ENCODE measurements around the gene NPBWR2. TPM values are rescaled to one million over a fixed set of nuclear protein-coding genes. Genes with fewer than 3 reads are reported as not detected.
A peak's percentile ranks its signal among the peaks of the same experiment; 100 is the strongest.

The NPBWR2 gene
- total and polyA plus RNA-seq, 9 of the 15 experiments (the other 6 are each of a cell fraction or from before 2014, with no cell fraction given): not detected

GRCh38 chr20:64053841-64054661 lies 53.3 kb downstream of the NPBWR2 start:
- H3K36me3 ChIP-seq (ENCODE audit: control insufficient read depth, insufficient read depth, low read length): no peaks in the 10 kb centered on the region
- no peak for TF ChIP-seq EZH2 (IDR thresholded peaks at IDR 0.05; ENCODE audit: borderline replicate concordance, low read depth, low read length)
- TF ChIP-seq, protein P1, sequence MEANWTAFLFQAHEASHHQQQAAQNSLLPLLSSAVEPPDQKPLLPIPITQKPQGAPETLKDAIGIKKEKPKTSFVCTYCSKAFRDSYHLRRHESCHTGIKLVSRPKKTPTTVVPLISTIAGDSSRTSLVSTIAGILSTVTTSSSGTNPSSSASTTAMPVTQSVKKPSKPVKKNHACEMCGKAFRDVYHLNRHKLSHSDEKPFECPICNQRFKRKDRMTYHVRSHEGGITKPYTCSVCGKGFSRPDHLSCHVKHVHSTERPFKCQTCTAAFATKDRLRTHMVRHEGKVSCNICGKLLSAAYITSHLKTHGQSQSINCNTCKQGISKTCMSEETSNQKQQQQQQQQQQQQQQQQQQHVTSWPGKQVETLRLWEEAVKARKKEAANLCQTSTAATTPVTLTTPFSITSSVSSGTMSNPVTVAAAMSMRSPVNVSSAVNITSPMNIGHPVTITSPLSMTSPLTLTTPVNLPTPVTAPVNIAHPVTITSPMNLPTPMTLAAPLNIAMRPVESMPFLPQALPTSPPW (CRISPR knock-in tag; IDR thresholded peaks at IDR 0.05): peak; percentile 34; the same call in 1 of the 2 replicates
- peak in 1 of 2 experiments; percentile 13; a peak in 1 of 4 replicates for TF ChIP-seq RAD21 (CRISPR knock-in tag; conservative IDR thresholded peaks at IDR 0.05 in 1 of 2, IDR thresholded peaks at IDR 0.05 in 1 of 2)
- no peak for TF ChIP-seq ZNF780A (CRISPR knock-in tag; IDR thresholded peaks at IDR 0.05)
- no peak for TF ChIP-seq FOXK2 (conservative IDR thresholded peaks at IDR 0.05 in 1 of 2, IDR thresholded peaks at IDR 0.05 in 1 of 2; ENCODE audit: low read depth in 2 of 2)
- no peak for TF ChIP-seq WHSC1 (IDR thresholded peaks at IDR 0.05; ENCODE audit: low read length)
- TF ChIP-seq SPI1 (IDR thresholded peaks at IDR 0.05; ENCODE audit: borderline replicate concordance, low read depth, low read length): no peak
- TF ChIP-seq HMG20A (CRISPR knock-in tag; conservative IDR thresholded peaks at IDR 0.05): no peak
- no peak for TF ChIP-seq CCNT2 (IDR thresholded peaks at IDR 0.05; ENCODE audit: borderline replicate concordance, extremely low read depth, insufficient read length, low read depth, low read length)
- no peak for TF ChIP-seq ZBED1 (IDR thresholded peaks at IDR 0.05)
- no peak for TF ChIP-seq GATAD2A (IDR thresholded peaks at IDR 0.05)
- TF ChIP-seq POLR2G (IDR thresholded peaks at IDR 0.05; ENCODE audit: low read depth, low read length): peak; percentile 48; the same call in 1 of the 2 replicates
- peak; percentile 42 for TF ChIP-seq ZFX (CRISPR knock-in tag; IDR thresholded peaks at IDR 0.05)
- TF ChIP-seq TFAP4 (CRISPR knock-in tag; IDR thresholded peaks at IDR 0.05; ENCODE audit: borderline replicate concordance): peak; percentile 60; the same call in 1 of the 2 replicates
- TF ChIP-seq, protein P2, sequence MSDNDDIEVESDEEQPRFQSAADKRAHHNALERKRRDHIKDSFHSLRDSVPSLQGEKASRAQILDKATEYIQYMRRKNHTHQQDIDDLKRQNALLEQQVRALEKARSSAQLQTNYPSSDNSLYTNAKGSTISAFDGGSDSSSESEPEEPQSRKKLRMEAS (CRISPR knock-in tag; IDR thresholded peaks at IDR 0.05): peak; percentile 30; the same call in 1 of the 2 replicates
- no peak for TF ChIP-seq CHD4 (IDR thresholded peaks at IDR 0.05; ENCODE audit: insufficient read depth, insufficient replicate concordance, low read depth, low read length, poor library complexity, severe bottlenecking)

More at GRCh38 chr20:64053841-64054661, 53.3 kb downstream of the NPBWR2 start:
- Histone ChIP-seq H3K9me3 (replicated peaks; ENCODE audit: control insufficient read depth, insufficient read depth, low read depth, low read length) (no peaks in the 10 kb centered on the region), H2AFZ (ENCODE audit: low read depth, low read length) (peak overlapping the region; percentile 84), H3K9me1 (ENCODE audit: control insufficient read depth, insufficient read depth, low read length) (no peaks in the 10 kb centered on the region), H3K9ac (ENCODE audit: insufficient read depth in 1 of 2, low read depth in 2 of 2, low read length in 2 of 2) (peak overlapping the region; percentile 42 to 90; a peak in 3 of 4 replicates), H3K4me3 (no peak overlapping the region), H3K4me1 (replicated peaks in 1 of 2; ENCODE audit: control insufficient read depth in 2 of 2, insufficient read depth in 2 of 2, low read length in 2 of 2) (peaks cover 29 to 87% of the 10 kb centered on the region in 2 experiments), H3K79me2 (ENCODE audit: control insufficient read depth, insufficient read depth, low read length) (no peaks in the 10 kb centered on the region), H3K27me3 (ENCODE audit: control insufficient read depth in 2 of 2, insufficient read depth in 2 of 2, low read length in 2 of 2) (no peaks in the 10 kb centered on the region), H4K20me1 (replicated peaks; ENCODE audit: control insufficient read depth, insufficient read depth, low read length) (no peaks in the 10 kb centered on the region), H3K27ac (ENCODE audit: extremely low read depth, low read depth, low read length) (peak overlapping the region; percentile 61), H3K4me2 (ENCODE audit: insufficient read depth, low read length) (peak overlapping the region; percentile 40)
- in situ Hi-C loops (cut with MboI) (no loop called here), intact Hi-C loops (cut with micrococcal nuclease) (loop anchor here (2.0 to 5.0 kb wide), 2 partner anchors 15 to 77 kb away; partner anchors contain the start of gene SAMD10)
- 22% methylated on average over 14 of the region's 17 CpGs for WGBS (ENCODE audit: insufficient coverage, low coverage, missing lambda C conversion rate)
- ATAC-seq (peak; percentile 59), DNase-seq (ENCODE audit: extremely low read depth in 1 of 4, low spot score in 3 of 4) (peak; percentile 60 to 68 (median 62)), FAIRE-seq (peak; percentile 69)
- no TSS peak for BruUV-seq (replicated peaks)
- CTCF ChIA-PET (ENCODE audit: low intra/inter-chr PET ratio): interaction anchor here (1.1 kb wide), 1 partner anchor 16 kb away, joined by 3 read pairs; no protein-coding TSS in a partner anchor
- POLR2A ChIA-PET: interaction anchor here (0.7 to 1.7 kb wide), 8 partner anchors 9 to 220 kb away, joined by 3 to 10 read pairs (median 4); partner anchors contain the start of genes RGS19 and TCEA2
